Muscle of leg (tissue), 11 donors: ENCODE measurements around the gene RPS3. TPM values are rescaled to one million over a fixed set of nuclear protein-coding genes. Genes with fewer than 3 reads are reported as not detected.
A peak's percentile ranks its signal among the peaks of the same experiment; 100 is the strongest.

ENCODE experiments used
- DNase-seq: peaks from one replicate; pipeline ENCODE4 v3.0.0; 2013
- H3K27ac ChIP-seq: one replicate; pipeline ENCODE4 v1.5.1; 2013; ENCODE audit warnings: mild to moderate bottlenecking, low read length, control low read depth
- H3K27me3 ChIP-seq: one replicate; pipeline ENCODE4 v1.6.1; 2013; ENCODE audit warnings: low read length; ENCODE audit not compliant: control insufficient read depth, insufficient read depth
- H3K36me3 ChIP-seq: one replicate; pipeline ENCODE4 v1.6.1; 2013; ENCODE audit warnings: low read length; ENCODE audit not compliant: control insufficient read depth, insufficient read depth
- H3K4me1 ChIP-seq: one replicate; pipeline ENCODE4 v1.6.1; 2013; ENCODE audit warnings: low read length; ENCODE audit not compliant: control insufficient read depth, insufficient read depth
- H3K4me3 ChIP-seq: one replicate; pipeline ENCODE4 v1.5.1; 2013; ENCODE audit warnings: low read length, control low read depth
- H3K9me3 ChIP-seq: replicated peaks from 2 replicates; pipeline ENCODE4 v1.6.1; 2013; ENCODE audit warnings: low read depth, low read length; ENCODE audit not compliant: control insufficient read depth
- WGBS: methylation state at CpG from one replicate; pipeline ENCODE4 v1.1.5; 2013; ENCODE audit warnings: missing lambda C conversion rate; ENCODE audit not compliant: insufficient coverage; 5-methylcytosine and 5-hydroxymethylcytosine counted together
- polyA plus RNA-seq, 8 donors: library from polyadenylated mRNA; unstranded; fragments of 120-200 nt; gene quantifications; one replicate each; pipeline versions ENCODE4 v1.2.1 to v1.2.3, GENCODE V29; 2013; ENCODE audit warnings: inconsistent platforms in 1 of 8, low replicate concordance in 1 of 8; ENCODE audit not compliant: insufficient read length in 8 of 8, insufficient read depth in 1 of 8
- total RNA-seq: library from RNA; stranded (reverse); fragments of 120-200 nt; gene quantifications from one replicate; pipeline ENCODE4 v1.2.4, GENCODE V29; 2013

Gene RPS3
- total and polyA plus RNA-seq, 9 donors, result 3,265 to 4,158 (median 4,030) TPM

- Histone ChIP-seq H3K4me3 (no peak overlapping the region), H3K9me3 (no peaks in the 10 kb centered on the region), H3K27me3 (peaks cover 7% of the 10 kb centered on the region), H3K36me3 (peaks cover 3% of the 10 kb centered on the region), H3K4me1 (peaks cover 16% of the 10 kb centered on the region), H3K27ac (no peak overlapping the region)
- 81% methylated on average over 10 of the region's 13 CpGs for WGBS
- no peak for DNase-seq
These were observed 38.8 kb downstream of the RPS3 start for GRCh38 chr11:75437966-75438659.

- peaks cover 3% of the 10 kb centered on the region for H3K36me3 ChIP-seq
- no peak for DNase-seq
These were observed 39.7 kb downstream of the RPS3 start for GRCh38 chr11:75439026-75439425.

GRCh38 chr11:75439495-75440120 lies 40.3 kb downstream of the RPS3 start:
- peaks cover 3% of the 10 kb centered on the region for H3K36me3 ChIP-seq
- no peaks in the 10 kb centered on the region for H3K9me3 ChIP-seq
- WGBS, result 80% methylated on average over 13 of the region's 13 CpGs
- no peak overlapping the region for H3K27ac ChIP-seq
- H3K27me3 ChIP-seq, result peaks cover 2% of the 10 kb centered on the region
- H3K4me3 ChIP-seq, result no peak overlapping the region
- peaks cover 9% of the 10 kb centered on the region for H3K4me1 ChIP-seq
- no peak for DNase-seq

More at GRCh38 chr11:75439026-75439425, 39.7 kb downstream of the RPS3 start:
- Histone ChIP-seq H3K4me3 (no peak overlapping the region), H3K4me1 (peaks cover 9% of the 10 kb centered on the region), H3K27me3 (peaks cover 2% of the 10 kb centered on the region), H3K9me3 (no peaks in the 10 kb centered on the region), H3K27ac (no peak overlapping the region)
- WGBS, result 51% methylated on average over 12 of the region's 14 CpGs

- no peaks in the 10 kb centered on the region for H3K9me3 ChIP-seq
- peaks cover 2% of the 10 kb centered on the region for H3K27me3 ChIP-seq
- 81% methylated on average over 24 of the region's 27 CpGs for WGBS
- H3K36me3 ChIP-seq, result no peaks in the 10 kb centered on the region
- H3K4me1 ChIP-seq, result peaks cover 12% of the 10 kb centered on the region
- no peak for DNase-seq
- no peak overlapping the region for H3K4me3 ChIP-seq
- no peak overlapping the region for H3K27ac ChIP-seq
These were observed 41.9 kb downstream of the RPS3 start for GRCh38 chr11:75440960-75441803.

- peaks cover 12% of the 10 kb centered on the region for H3K4me1 ChIP-seq
- H3K36me3 ChIP-seq, result no peaks in the 10 kb centered on the region
- H3K27ac ChIP-seq, result no peak overlapping the region
- 45% methylated on average over 5 of the region's 7 CpGs for WGBS
- peak; percentile 48 for DNase-seq
- H3K9me3 ChIP-seq, result no peaks in the 10 kb centered on the region
- no peak overlapping the region for H3K4me3 ChIP-seq
- H3K27me3 ChIP-seq, result peaks cover 2% of the 10 kb centered on the region
These were observed 42.5 kb downstream of the RPS3 start for GRCh38 chr11:75441804-75442132.

- Histone ChIP-seq H3K4me3 (no peak overlapping the region), H3K9me3 (no peaks in the 10 kb centered on the region), H3K27me3 (peaks cover 2% of the 10 kb centered on the region), H3K36me3 (no peaks in the 10 kb centered on the region), H3K4me1 (peaks cover 12% of the 10 kb centered on the region), H3K27ac (no peak overlapping the region)
- DNase-seq, result no peak
- WGBS, result 64% methylated on average over 11 of the region's 15 CpGs
These were observed 43.0 kb downstream of the RPS3 start for GRCh38 chr11:75442161-75442885.

GRCh38 chr11:75443043-75443442 lies 43.7 kb downstream of the RPS3 start:
- WGBS, result 76% methylated on average over 10 of the region's 12 CpGs
- no peaks in the 10 kb centered on the region for H3K36me3 ChIP-seq
- H3K4me3 ChIP-seq, result no peak overlapping the region
- H3K9me3 ChIP-seq, result no peaks in the 10 kb centered on the region
- H3K4me1 ChIP-seq, result peaks cover 5% of the 10 kb centered on the region
- peaks cover 2% of the 10 kb centered on the region for H3K27me3 ChIP-seq
- no peak overlapping the region for H3K27ac ChIP-seq
- DNase-seq, result no peak

GRCh38 chr11:75445315-75445953 lies 46.1 kb downstream of the RPS3 start:
- Histone ChIP-seq H3K9me3 (no peaks in the 10 kb centered on the region), H3K36me3 (no peaks in the 10 kb centered on the region), H3K4me3 (no peak overlapping the region), H3K4me1 (peaks cover 3% of the 10 kb centered on the region), H3K27me3 (peaks cover 2% of the 10 kb centered on the region), H3K27ac (no peak overlapping the region)
- 0% methylated on average over 2 of the region's 6 CpGs for WGBS
- DNase-seq, result peak; percentile 65

GRCh38 chr11:75447415-75447814 lies 48.1 kb downstream of the RPS3 start:
- 20% methylated on average over 1 of the region's 5 CpGs for WGBS

More at GRCh38 chr11:75447415-75447814, 48.1 kb downstream of the RPS3 start:
- H3K27me3 ChIP-seq, result peaks cover 7% of the 10 kb centered on the region
- H3K4me3 ChIP-seq, result no peak overlapping the region
- DNase-seq, result no peak
- H3K36me3 ChIP-seq, result peaks cover 3% of the 10 kb centered on the region
- H3K27ac ChIP-seq, result no peak overlapping the region
- H3K4me1 ChIP-seq, result peaks cover 3% of the 10 kb centered on the region
- no peaks in the 10 kb centered on the region for H3K9me3 ChIP-seq
